MM.1S (cell line): ENCODE measurements around the gene EPB41.
"Not testable (repeated sequence)": the region's sequence is repeated elsewhere in the genome, so short reads cannot be mapped to it uniquely, and the experiment has no call there.

Source experiments
- DNase-seq: peaks from one replicate; pipeline ENCODE4 v3.0.0-alpha.2; 2015
- H2AFZ ChIP-seq: fragments of 300-600 bp; sonication (generic); 2 replicates; pipeline ENCODE4 v1.6.0; 2016; ENCODE audit warnings: antibody characterized with exemption, low read length
- H3F3A ChIP-seq: fragments of 300-600 bp; sonication (generic); 2 replicates; pipeline ENCODE4 v1.6.1; 2016; ENCODE audit warnings: mild to moderate bottlenecking, antibody characterized with exemption, low read length, moderate library complexity, mixed read lengths; ENCODE audit not compliant: insufficient read depth
- H3K27ac ChIP-seq: fragments of 300-600 bp; sonication (generic); 2 replicates; pipeline ENCODE4 v1.5.1; 2016; ENCODE audit warnings: mild to moderate bottlenecking, low read length
- H3K27me3 ChIP-seq: fragments of 300-600 bp; sonication (generic); replicated peaks from 2 replicates; pipeline ENCODE4 v1.6.0; 2016; ENCODE audit warnings: low read length; ENCODE audit not compliant: insufficient read depth
- H3K36me3 ChIP-seq: fragments of 300-600 bp; sonication (generic); replicated peaks from 2 replicates; pipeline ENCODE4 v1.6.1; 2016; ENCODE audit warnings: mild to moderate bottlenecking, low read length, mixed read lengths; ENCODE audit not compliant: insufficient read depth
- H3K4me1 ChIP-seq: fragments of 300-600 bp; sonication (generic); 2 replicates; pipeline ENCODE4 v1.6.1; 2016; ENCODE audit warnings: low read length, mixed read lengths
- H3K4me2 ChIP-seq: fragments of 300-600 bp; sonication (generic); 2 replicates; pipeline ENCODE4 v1.6.0; 2016; ENCODE audit warnings: low read depth, low read length
- H3K4me3 ChIP-seq: fragments of 300-600 bp; sonication (generic); 2 replicates; pipeline ENCODE4 v1.5.1; 2016; ENCODE audit warnings: low read length, mixed read lengths
- H3K79me2 ChIP-seq: fragments of 300-600 bp; sonication (generic); 2 replicates; pipeline ENCODE4 v1.6.1; 2016; ENCODE audit warnings: mixed run types, low read length, mixed read lengths
- H3K9ac ChIP-seq: fragments of 300-600 bp; sonication (generic); 2 replicates; pipeline ENCODE4 v1.6.1; 2016; ENCODE audit warnings: low read length, mixed read lengths
- H3K9me2 ChIP-seq: fragments of 300-600 bp; sonication (generic); replicated peaks from 2 replicates; pipeline ENCODE4 v1.6.1; 2016; ENCODE audit warnings: mild to moderate bottlenecking, low read length, mixed read lengths; ENCODE audit not compliant: insufficient read depth
- H3K9me3 ChIP-seq: fragments of 300-600 bp; sonication (generic); replicated peaks from 2 replicates; pipeline ENCODE4 v1.6.1; 2016; ENCODE audit warnings: mild to moderate bottlenecking, low read length, mixed read lengths; ENCODE audit not compliant: insufficient read depth
- H4K20me1 ChIP-seq: fragments of 300-600 bp; sonication (generic); 2 replicates; pipeline ENCODE4 v1.6.1; 2016; ENCODE audit warnings: mild to moderate bottlenecking, low read length, moderate library complexity, mixed read lengths; ENCODE audit not compliant: insufficient read depth
- CTCF ChIP-seq: fragments of 300-600 bp; sonication (generic); IDR thresholded peaks from 2 replicates; pipeline ENCODE4 v1.5.1; 2016; ENCODE audit warnings: antibody characterized with exemption, low read length, mixed read lengths
- EZH2 ChIP-seq: fragments of 300-600 bp; sonication (generic); optimal IDR thresholded peaks from 2 replicates; pipeline ENCODE3; 2017; ENCODE audit warnings: low read depth, mild to moderate bottlenecking, antibody characterized with exemption, low read length, mixed read lengths
- EZH2phosphoT487 ChIP-seq: fragments of 300-600 bp; sonication (generic); IDR thresholded peaks from 2 replicates; pipeline ENCODE4 v1.6.1; 2018; ENCODE audit warnings: antibody characterized with exemption, low read length

The EPB41 gene

GRCh38 chr1:28936094-28936493 lies 21.7 kb downstream of the EPB41 start:
- Histone ChIP-seq H3K36me3 (no peaks in the 10 kb centered on the region), H3K9me2 (no peaks in the 10 kb centered on the region), H3K27me3 (no peaks in the 10 kb centered on the region), H3K4me1 (no peaks in the 10 kb centered on the region), H3K9ac (no peak overlapping the region), H3K27ac (no peak overlapping the region), H3K79me2 (peaks cover 94% of the 10 kb centered on the region), H3K9me3 (no peaks in the 10 kb centered on the region), H3F3A (no peaks in the 10 kb centered on the region), H3K4me2 (no peak overlapping the region), H4K20me1 (peaks cover 10% of the 10 kb centered on the region; the same call in 1 of the 2 replicates), H3K4me3 (no peak overlapping the region), H2AFZ (no peak overlapping the region)
- DNase-seq = no peak
- TF ChIP-seq CTCF (no peak), EZH2 (no peak), EZH2phosphoT487 (no peak)

GRCh38 chr1:28936528-28936927 lies 22.2 kb downstream of the EPB41 start:
- Histone ChIP-seq H3K9me3 (no peaks in the 10 kb centered on the region), H3F3A (no peaks in the 10 kb centered on the region), H2AFZ (no peak overlapping the region), H4K20me1 (peaks cover 13% of the 10 kb centered on the region; the same call in 1 of the 2 replicates), H3K27me3 (no peaks in the 10 kb centered on the region), H3K9me2 (no peaks in the 10 kb centered on the region), H3K4me2 (no peak overlapping the region), H3K4me3 (no peak overlapping the region), H3K4me1 (no peaks in the 10 kb centered on the region), H3K27ac (no peak overlapping the region), H3K79me2 (peaks cover 96% of the 10 kb centered on the region), H3K9ac (no peak overlapping the region), H3K36me3 (no peaks in the 10 kb centered on the region)
- DNase-seq = no peak
- TF ChIP-seq EZH2phosphoT487 = no peak

GRCh38 chr1:28943581-28943980 lies 29.2 kb downstream of the EPB41 start:
- H3K36me3 ChIP-seq, H3K9ac ChIP-seq, H3K4me1 ChIP-seq, DNase-seq, H3K4me3 ChIP-seq, H3K27ac ChIP-seq, H2AFZ ChIP-seq, H3K27me3 ChIP-seq, H3K9me2 ChIP-seq, H3K4me2 ChIP-seq, H3F3A ChIP-seq, H4K20me1 ChIP-seq, H3K9me3 ChIP-seq: not testable (repeated sequence)
- peaks cover 80% of the 10 kb centered on the region for H3K79me2 ChIP-seq

- Histone ChIP-seq H3K27ac (no peak overlapping the region), H4K20me1 (no peaks in the 10 kb centered on the region), H3F3A (no peaks in the 10 kb centered on the region), H3K9me2 (no peaks in the 10 kb centered on the region), H3K9me3 (no peaks in the 10 kb centered on the region), H3K4me2 (no peak overlapping the region), H3K4me3 (no peak overlapping the region), H3K9ac (no peak overlapping the region), H3K4me1 (no peaks in the 10 kb centered on the region), H3K36me3 (no peaks in the 10 kb centered on the region), H3K27me3 (no peaks in the 10 kb centered on the region), H2AFZ (no peak overlapping the region), H3K79me2 (peaks cover 72% of the 10 kb centered on the region)
- TF ChIP-seq EZH2 (no peak), EZH2phosphoT487 (no peak), CTCF (no peak)
- DNase-seq = no peak
Measured at GRCh38 chr1:28950006-28950405, 35.6 kb downstream of the EPB41 start.
